Upper lobe of left lung (tissue), 6 donors: Measurements from ENCODE around the gene SEMA6A. TPM values are rescaled to one million over a fixed set of nuclear protein-coding genes. Genes with fewer than 3 reads are reported as not detected.

Source experiments
- ATAC-seq, 2 donors: fragments of 200-7000 bp; cut with Tn5 transposase; one replicate each; pipeline ENCODE4 v1.9.1; 2022; ENCODE audit warnings: mild to moderate bottlenecking in 2 of 2, moderate library complexity in 2 of 2; ENCODE audit not compliant: low FRiP score in 2 of 2
- DNase-seq, 2 donors: peaks; one replicate each; pipeline ENCODE4 v3.0.0-alpha.2; 2019 to 2020
- H3K27ac ChIP-seq, 4 donors: fragments of 200-600 bp; sonication (generic); one replicate each; pipeline ENCODE4 v1.5.1; 2016 to 2019
- H3K27me3 ChIP-seq, 4 donors: fragments of 200-600 bp; sonication (generic); one replicate each; pipeline ENCODE4 v1.5.1; 2017 to 2019
- H3K36me3 ChIP-seq, 4 donors: fragments of 200-600 bp; sonication (generic); one replicate each; pipeline ENCODE4 v1.5.1; 2016 to 2019
- H3K4me1 ChIP-seq, 4 donors: fragments of 200-600 bp; sonication (generic); one replicate each; pipeline ENCODE4 v1.5.1; 2018 to 2019
- H3K4me3 ChIP-seq, 4 donors: fragments of 200-600 bp; sonication (generic); one replicate each; pipeline ENCODE4 v1.5.1; 2017 to 2019; ENCODE audit warnings: mild to moderate bottlenecking in 2 of 4, moderate library complexity in 1 of 4
- H3K9me3 ChIP-seq, 4 donors: fragments of 200-600 bp; sonication (generic); one replicate each; pipeline ENCODE4 v1.5.1; 2018 to 2019
- EP300 ChIP-seq, 4 donors: sonication (generic); formaldehyde crosslinking; IDR thresholded peaks; one replicate each; pipeline ENCODE4 v1.5.1; 2017; ENCODE audit warnings: antibody characterized with exemption in 4 of 4, control low read depth in 2 of 4
- POLR2A ChIP-seq, 4 donors: fragments of 450-650 bp; IDR thresholded peaks; one replicate each; pipeline ENCODE4 v1.5.1; 2016 to 2017; ENCODE audit warnings: antibody characterized with exemption in 4 of 4, mild to moderate bottlenecking in 2 of 4
- POLR2AphosphoS5 ChIP-seq, 2 donors: sonication (generic); formaldehyde crosslinking; IDR thresholded peaks; one replicate each; pipeline ENCODE4 v1.5.1; 2017; ENCODE audit warnings: antibody characterized with exemption in 2 of 2
- WGBS, 2 donors: methylation state at CpG; one replicate each; pipeline ENCODE4 v1.1.5; 2017 to 2018; 5-methylcytosine and 5-hydroxymethylcytosine counted together
- total RNA-seq, 6 donors: library from RNA; depleted of rRNA in 4 of 6; stranded (reverse); fragments of >200 nt in 4 of 6; gene quantifications; one replicate each; pipeline versions ENCODE4 v1.1.0 to v1.2.1, GENCODE V29; 2016 to 2021
- TF ChIP-seq, protein P1 (sequence below), 6 experiments: fragments of 450-650 bp in 4 of 6; fragments of 200-600 bp in 2 of 6; sonication (generic) in 2 of 6; IDR thresholded peaks; one replicate each; pipeline ENCODE4 v1.5.1; 2016 to 2019; ENCODE audit warnings: antibody characterized with exemption in 6 of 6
- donor health status: DM: no; HTN: no; CAD: no; lungs with moderate emphysema.
- donor health status: DM: no; HTN: yes; CAD: no; lungs with severe emphysema.

Gene SEMA6A
- total RNA-seq, 6 donors from 2014 or later: 17.1 to 66.5 (median 26.9) TPM

DNA sequence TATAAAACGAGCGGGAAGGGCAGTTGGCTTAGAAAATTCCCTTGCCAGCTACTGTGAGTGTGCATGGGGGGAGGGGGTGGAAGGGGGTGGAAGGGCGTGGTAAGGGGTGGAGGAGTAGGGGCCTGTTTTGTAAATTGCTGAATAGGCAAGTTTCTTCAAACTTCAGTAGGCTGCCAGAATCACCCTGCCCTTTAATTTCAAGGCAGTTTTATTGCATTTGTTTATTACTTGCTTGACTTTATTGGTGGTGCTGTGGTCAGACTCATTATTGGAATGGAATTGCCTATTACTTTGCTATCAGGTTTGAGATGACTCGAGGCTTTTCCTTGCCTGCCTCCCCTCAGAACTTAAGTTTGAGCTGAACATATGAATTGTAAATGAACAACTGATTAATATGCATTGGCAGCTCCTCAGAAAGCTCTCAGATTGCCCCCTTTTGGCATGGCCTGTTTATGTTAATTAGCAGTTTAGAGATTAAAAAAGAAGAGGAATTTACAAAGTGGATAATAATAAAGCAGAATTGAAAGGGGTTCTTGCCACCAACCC, 76.0 kb downstream of the SEMA6A start:
- ATAC-seq (no peak), DNase-seq (no peak)
- Histone ChIP-seq H3K27ac (no peak overlapping the region), H3K27me3 (no peaks in the 10 kb centered on the region), H3K4me1 (peaks cover 13 to 16% (median 15%) of the 10 kb centered on the region in 4 donors), H3K4me3 (no peak overlapping the region), H3K9me3 (no peaks in the 10 kb centered on the region), H3K36me3 (peaks cover 0 to 10% (median 0%) of the 10 kb centered on the region in 4 donors)
- TF ChIP-seq POLR2AphosphoS5 (IDR thresholded peaks at IDR 0.05): no peak
- TF ChIP-seq EP300 (IDR thresholded peaks at IDR 0.05): no peak
- 65 to 72% methylated on average over 4 of the region's 4 CpGs for WGBS, 2 donors

DNA sequence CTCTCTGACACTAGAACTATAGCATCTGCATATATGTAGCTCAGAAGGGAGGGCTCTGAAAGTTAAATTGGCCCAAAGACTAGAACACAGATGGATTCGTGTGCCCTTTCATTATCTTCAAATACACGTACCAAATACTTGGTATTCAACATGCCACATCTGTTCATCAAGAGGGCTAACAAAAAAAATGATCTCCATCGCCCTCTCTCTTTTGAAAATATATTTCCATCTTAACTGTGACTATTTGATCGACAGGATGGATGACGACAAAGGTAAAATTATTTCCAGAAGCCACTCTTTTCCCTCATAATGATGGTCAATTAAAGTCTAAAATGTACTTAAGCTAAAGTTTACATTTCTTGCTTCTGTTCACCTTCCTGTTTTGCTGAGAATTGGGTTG, 77.0 kb downstream of the SEMA6A start:
- no peaks in the 10 kb centered on the region for H3K9me3 ChIP-seq
- TF ChIP-seq POLR2AphosphoS5 (IDR thresholded peaks at IDR 0.05): no peak
- TF ChIP-seq, protein P1, sequence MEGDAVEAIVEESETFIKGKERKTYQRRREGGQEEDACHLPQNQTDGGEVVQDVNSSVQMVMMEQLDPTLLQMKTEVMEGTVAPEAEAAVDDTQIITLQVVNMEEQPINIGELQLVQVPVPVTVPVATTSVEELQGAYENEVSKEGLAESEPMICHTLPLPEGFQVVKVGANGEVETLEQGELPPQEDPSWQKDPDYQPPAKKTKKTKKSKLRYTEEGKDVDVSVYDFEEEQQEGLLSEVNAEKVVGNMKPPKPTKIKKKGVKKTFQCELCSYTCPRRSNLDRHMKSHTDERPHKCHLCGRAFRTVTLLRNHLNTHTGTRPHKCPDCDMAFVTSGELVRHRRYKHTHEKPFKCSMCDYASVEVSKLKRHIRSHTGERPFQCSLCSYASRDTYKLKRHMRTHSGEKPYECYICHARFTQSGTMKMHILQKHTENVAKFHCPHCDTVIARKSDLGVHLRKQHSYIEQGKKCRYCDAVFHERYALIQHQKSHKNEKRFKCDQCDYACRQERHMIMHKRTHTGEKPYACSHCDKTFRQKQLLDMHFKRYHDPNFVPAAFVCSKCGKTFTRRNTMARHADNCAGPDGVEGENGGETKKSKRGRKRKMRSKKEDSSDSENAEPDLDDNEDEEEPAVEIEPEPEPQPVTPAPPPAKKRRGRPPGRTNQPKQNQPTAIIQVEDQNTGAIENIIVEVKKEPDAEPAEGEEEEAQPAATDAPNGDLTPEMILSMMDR (IDR thresholded peaks at IDR 0.05): no peak
- TF ChIP-seq EP300 (IDR thresholded peaks at IDR 0.05): no peak
- TF ChIP-seq POLR2A (IDR thresholded peaks at IDR 0.05): no peak
- H3K36me3 ChIP-seq: peaks cover 0 to 7% (median 0%) of the 10 kb centered on the region in 4 donors
- ATAC-seq: no peak
- H3K27ac ChIP-seq: no peak overlapping the region
- no peak overlapping the region for H3K4me3 ChIP-seq
- H3K27me3 ChIP-seq: no peaks in the 10 kb centered on the region
- WGBS, 2 donors: 79 to 84% methylated on average over 5 of the region's 5 CpGs
- H3K4me1 ChIP-seq: peaks cover 7 to 14% (median 13%) of the 10 kb centered on the region in 4 donors
- DNase-seq: no peak

DNA sequence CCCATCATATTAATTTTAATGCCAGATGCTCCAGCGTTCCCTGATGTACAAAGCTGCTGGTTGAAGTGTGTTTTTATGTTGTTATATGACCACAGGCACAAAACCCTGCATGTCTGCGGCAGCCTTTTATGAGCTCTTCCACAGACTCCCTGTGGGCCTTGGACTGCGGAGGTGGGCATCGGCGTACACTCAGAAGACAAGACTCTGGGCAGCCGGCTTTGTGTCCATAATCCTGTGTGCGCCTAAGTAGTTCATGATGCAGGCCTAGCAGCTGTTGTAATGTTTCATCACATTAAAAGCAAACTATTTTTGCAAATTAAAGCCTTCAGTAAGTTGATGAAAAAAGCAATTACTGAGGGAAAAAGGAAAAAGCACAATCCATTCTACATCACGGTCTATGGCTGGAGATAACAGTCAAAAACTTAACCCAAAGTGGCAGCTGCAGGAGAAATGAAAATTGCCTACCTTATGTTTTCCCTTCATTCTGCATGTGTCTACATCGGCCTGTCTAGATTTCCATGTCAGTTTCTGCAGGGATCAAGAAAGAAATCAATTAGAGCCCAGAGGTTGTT, 78.8 kb downstream of the SEMA6A start:
- DNase-seq (no peak), ATAC-seq (no peak)
- no peak overlapping the region for H3K27ac ChIP-seq
- WGBS, 2 donors: 93 to 95% methylated on average over 9 of the region's 9 CpGs
- H3K36me3 ChIP-seq: peaks cover 0 to 9% (median 0%) of the 10 kb centered on the region in 4 donors
- H3K27me3 ChIP-seq: no peaks in the 10 kb centered on the region
- H3K9me3 ChIP-seq: no peaks in the 10 kb centered on the region
- H3K4me1 ChIP-seq: peaks cover 6 to 9% (median 8%) of the 10 kb centered on the region in 4 donors
- H3K4me3 ChIP-seq: no peak overlapping the region
- TF ChIP-seq, protein P1 (IDR thresholded peaks at IDR 0.05): no peak
- TF ChIP-seq POLR2A (IDR thresholded peaks at IDR 0.05) (no peak), EP300 (IDR thresholded peaks at IDR 0.05) (no peak), POLR2AphosphoS5 (IDR thresholded peaks at IDR 0.05) (no peak)

GRCh38 chr5:116494784-116495450, 79.7 kb downstream of the SEMA6A start:
- H3K27ac ChIP-seq: no peak overlapping the region
- TF ChIP-seq POLR2A (IDR thresholded peaks at IDR 0.05): no peak
- TF ChIP-seq EP300 (IDR thresholded peaks at IDR 0.05): no peak
- TF ChIP-seq POLR2AphosphoS5 (IDR thresholded peaks at IDR 0.05): no peak
- TF ChIP-seq, protein P1 (IDR thresholded peaks at IDR 0.05): no peak
- DNase-seq: no peak
- ATAC-seq: no peak
- peaks cover 0 to 11% (median 0%) of the 10 kb centered on the region in 4 donors for H3K36me3 ChIP-seq
- no peaks in the 10 kb centered on the region for H3K9me3 ChIP-seq
- H3K27me3 ChIP-seq: no peaks in the 10 kb centered on the region
- H3K4me3 ChIP-seq: no peak overlapping the region
- 60 to 63% methylated on average over 6 of the region's 6 CpGs for WGBS, 2 donors
- peaks cover 0 to 9% (median 8%) of the 10 kb centered on the region in 4 donors for H3K4me1 ChIP-seq

DNA sequence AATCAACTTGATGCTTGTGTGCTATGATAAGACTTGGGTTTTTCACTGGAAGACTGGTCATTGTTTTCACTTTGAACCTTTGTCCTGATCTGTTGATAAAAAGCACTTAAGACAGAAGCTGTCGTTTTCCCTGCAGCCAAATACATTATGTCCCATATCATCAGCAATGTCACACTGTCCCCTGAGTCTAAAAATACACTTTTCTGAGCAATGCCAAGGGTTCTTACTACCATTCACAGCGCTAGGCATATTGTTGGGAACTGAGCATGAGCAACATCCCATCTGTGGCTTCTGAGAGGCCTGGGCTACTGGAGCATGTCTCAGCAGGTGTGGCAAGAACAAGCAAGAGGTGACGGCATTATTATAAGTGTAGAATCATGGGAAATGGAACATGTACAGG, 81.8 kb downstream of the SEMA6A start:
- WGBS, 2 donors: 73 to 78% methylated on average over 3 of the region's 3 CpGs
- Histone ChIP-seq H3K27me3 (no peaks in the 10 kb centered on the region), H3K36me3 (peaks cover 0 to 24% (median 0%) of the 10 kb centered on the region in 4 donors), H3K4me3 (no peak overlapping the region), H3K4me1 (peaks cover 0 to 9% (median 8%) of the 10 kb centered on the region in 4 donors), H3K27ac (no peak overlapping the region), H3K9me3 (no peaks in the 10 kb centered on the region)
- DNase-seq (no peak), ATAC-seq (no peak)
- TF ChIP-seq POLR2A (IDR thresholded peaks at IDR 0.05) (no peak), EP300 (IDR thresholded peaks at IDR 0.05) (no peak), POLR2AphosphoS5 (IDR thresholded peaks at IDR 0.05) (no peak)
- TF ChIP-seq, protein P1 (IDR thresholded peaks at IDR 0.05): no peak
